ENCODE data around the gene PTPA. TPM values are rescaled to one million over a fixed set of nuclear protein-coding genes. Genes with fewer than 3 reads are reported as not detected.
A peak's percentile ranks its signal among the peaks of the same experiment; 100 is the strongest.

Gene PTPA
- total RNA-seq, 5 donors from 2014 or later (not counting 1 experiment from before 2014, with no cell fraction given), result 51.3 to 71.5 (median 65.5) TPM

DNA sequence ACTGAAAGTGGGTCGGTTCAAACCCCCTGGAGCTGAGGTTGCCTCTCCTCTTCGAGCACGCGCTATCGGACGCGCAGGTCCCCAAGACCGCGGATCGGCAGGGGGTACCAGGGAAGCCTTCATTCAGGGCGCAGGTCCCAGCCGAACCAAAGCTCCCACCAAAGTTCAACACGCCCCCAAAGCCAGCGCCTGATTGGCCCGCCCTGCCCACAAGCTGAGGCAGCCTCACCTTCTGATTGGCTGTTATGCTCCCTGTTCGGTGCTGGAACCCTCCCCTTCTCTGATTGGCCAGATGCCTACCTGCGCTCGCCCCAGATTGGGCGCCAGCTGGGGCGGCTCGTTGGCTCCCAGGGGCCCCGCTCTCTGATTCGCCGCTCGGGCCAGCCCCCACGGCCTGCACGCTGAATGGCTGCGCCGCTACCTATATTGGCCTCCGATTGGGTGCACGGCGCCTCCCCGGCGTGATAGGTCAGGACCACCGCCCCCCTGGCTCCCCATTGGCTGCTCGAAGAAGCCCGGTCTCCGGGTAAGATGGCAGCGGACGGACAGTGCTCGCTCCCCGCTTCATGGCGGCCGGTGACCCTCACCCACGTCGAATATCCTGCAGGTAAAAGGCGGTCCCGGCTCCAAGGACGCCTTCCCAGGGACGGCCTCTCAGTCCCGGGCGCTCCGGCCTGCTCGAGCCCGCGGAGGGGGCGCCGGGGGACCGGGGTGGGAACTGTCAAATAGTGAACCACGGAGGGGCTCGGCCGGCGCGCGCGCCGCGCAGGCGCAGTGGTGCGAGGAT, 30.4 kb upstream of the PTPA start, which contains the start of gene DOLPP1:
Gene DOLPP1 (plus strand): TSS at position 511 of the 787 bp plus-strand sequence. CDS start 21 bp downstream, at position 532.
- Mint-ChIP-seq H3K9me3 (no peaks in the 10 kb centered on the region), H3K27ac (peak within 1 kb of the TSS; percentile 72 to 83), H3K4me3 (peak within 1 kb of the TSS; percentile 85 to 94 (median 88)), H3K4me1 (peaks cover 18 to 34% (median 31%) of the 10 kb centered on the region in 3 donors), H3K27me3 (no peaks in the 10 kb centered on the region), H3K36me3 (peaks cover 3% of the 10 kb centered on the region)
- Histone ChIP-seq H3K9me3 (no peaks in the 10 kb centered on the region), H3K27ac (ENCODE audit: low read length) (peak within 1 kb of the TSS; percentile 68), H3K27me3 (replicated peaks in 1 of 2; ENCODE audit: control insufficient read depth in 2 of 2, extremely low read depth in 1 of 2, insufficient read depth in 2 of 2, low read length in 1 of 2) (no peaks in the 10 kb centered on the region), H3K36me3 (ENCODE audit: control insufficient read depth in 2 of 2, extremely low read depth in 1 of 2, insufficient read depth in 1 of 2, low read length in 1 of 2) (peaks cover 9 to 13% of the 10 kb centered on the region in 2 donors), H3K4me1 (ENCODE audit: control insufficient read depth in 1 of 2, extremely low read depth in 1 of 2, insufficient read depth in 2 of 2, low read length in 2 of 2) (peaks cover 11 to 42% of the 10 kb centered on the region in 2 experiments), H3K4me3 (ENCODE audit: control insufficient read depth in 1 of 2, extremely low read depth in 1 of 2, low read length in 1 of 2) (peak within 1 kb of the TSS; percentile 71 to 88)
- ATAC-seq (replicated peaks in 1 of 4) (peak; percentile 92 to 96 (median 95)), DNase-seq (peak; percentile 97 to 100 (median 99))
- WGBS (ENCODE audit: insufficient coverage), result under 1% methylated on average over 69 of the region's 70 CpGs
- POLR2A ChIA-PET, result interaction anchor here (0.6 to 0.9 kb wide), 3 partner anchors 46 to 1167 kb away, joined by 3 to 10 read pairs (median 6); no protein-coding TSS in a partner anchor
- CTCF ChIA-PET, result interaction anchor here in 1 of 2 donors (0.7 to 1.3 kb wide), 3 partner anchors 8 to 58 kb away, joined by 3 read pairs; partner anchors contain the start of gene MIGA2

GRCh38 chr9:129081388-129081904, 29.8 kb upstream of the PTPA start:
- Histone ChIP-seq H3K4me1 (ENCODE audit: control insufficient read depth in 1 of 2, extremely low read depth in 1 of 2, insufficient read depth in 2 of 2, low read length in 2 of 2) (peaks cover 11 to 42% of the 10 kb centered on the region in 2 experiments), H3K36me3 (ENCODE audit: control insufficient read depth in 2 of 2, extremely low read depth in 1 of 2, insufficient read depth in 1 of 2, low read length in 1 of 2) (peaks cover 15 to 19% of the 10 kb centered on the region in 2 donors), H3K4me3 (ENCODE audit: control insufficient read depth in 1 of 2, extremely low read depth in 1 of 2, low read length in 1 of 2) (peak overlapping the region; percentile 71 to 77), H3K9me3 (no peaks in the 10 kb centered on the region), H3K27me3 (replicated peaks in 1 of 2; ENCODE audit: control insufficient read depth in 2 of 2, extremely low read depth in 1 of 2, insufficient read depth in 2 of 2, low read length in 1 of 2) (no peaks in the 10 kb centered on the region), H3K27ac (ENCODE audit: low read length) (peak overlapping the region; percentile 68)
- ATAC-seq (replicated peaks in 1 of 4) (no peak), DNase-seq (peak in 1 of 35 experiments; percentile 13)
- Mint-ChIP-seq H3K27ac (peak overlapping the region; percentile 57 to 72), H3K27me3 (no peaks in the 10 kb centered on the region), H3K4me3 (peak overlapping the region; percentile 85 to 94 (median 88)), H3K4me1 (peaks cover 18 to 34% (median 31%) of the 10 kb centered on the region in 3 donors), H3K36me3 (peaks cover 3% of the 10 kb centered on the region), H3K9me3 (no peaks in the 10 kb centered on the region)
- ChIA-PET POLR2A (no interaction called here), CTCF (interaction anchor here in 1 of 2 donors (1.2 to 1.3 kb wide), 2 partner anchors 9 to 58 kb away, joined by 3 read pairs; no protein-coding TSS in a partner anchor)
- WGBS (ENCODE audit: insufficient coverage), result 8% methylated on average over 13 of the region's 30 CpGs

GRCh38 chr9:129084087-129084486, 27.1 kb upstream of the PTPA start:
- Histone ChIP-seq H3K27ac (ENCODE audit: low read length) (no peak overlapping the region), H3K4me1 (ENCODE audit: control insufficient read depth in 1 of 2, extremely low read depth in 1 of 2, insufficient read depth in 2 of 2, low read length in 2 of 2) (peaks cover 11 to 41% of the 10 kb centered on the region in 2 experiments), H3K27me3 (replicated peaks in 1 of 2; ENCODE audit: control insufficient read depth in 2 of 2, extremely low read depth in 1 of 2, insufficient read depth in 2 of 2, low read length in 1 of 2) (no peaks in the 10 kb centered on the region), H3K4me3 (ENCODE audit: control insufficient read depth in 1 of 2, extremely low read depth in 1 of 2, low read length in 1 of 2) (no peak overlapping the region), H3K36me3 (ENCODE audit: control insufficient read depth in 2 of 2, extremely low read depth in 1 of 2, insufficient read depth in 1 of 2, low read length in 1 of 2) (peaks cover 19 to 38% of the 10 kb centered on the region in 2 donors), H3K9me3 (no peaks in the 10 kb centered on the region)
- Mint-ChIP-seq H3K27ac (no peak overlapping the region), H3K4me1 (peaks cover 18 to 34% (median 28%) of the 10 kb centered on the region in 3 donors), H3K27me3 (no peaks in the 10 kb centered on the region), H3K9me3 (no peaks in the 10 kb centered on the region), H3K36me3 (peaks cover 14% of the 10 kb centered on the region), H3K4me3 (no peak overlapping the region)
- 91% methylated on average over 7 of the region's 7 CpGs for WGBS (ENCODE audit: insufficient coverage)
- DNase-seq (no peak), ATAC-seq (replicated peaks in 1 of 4) (no peak)
- CTCF ChIA-PET, result no interaction called here
- POLR2A ChIA-PET, result no interaction called here

GRCh38 chr9:129089246-129089645, 22.0 kb upstream of the PTPA start:
- WGBS (ENCODE audit: insufficient coverage), result 98% methylated on average over 10 of the region's 15 CpGs

DNA sequence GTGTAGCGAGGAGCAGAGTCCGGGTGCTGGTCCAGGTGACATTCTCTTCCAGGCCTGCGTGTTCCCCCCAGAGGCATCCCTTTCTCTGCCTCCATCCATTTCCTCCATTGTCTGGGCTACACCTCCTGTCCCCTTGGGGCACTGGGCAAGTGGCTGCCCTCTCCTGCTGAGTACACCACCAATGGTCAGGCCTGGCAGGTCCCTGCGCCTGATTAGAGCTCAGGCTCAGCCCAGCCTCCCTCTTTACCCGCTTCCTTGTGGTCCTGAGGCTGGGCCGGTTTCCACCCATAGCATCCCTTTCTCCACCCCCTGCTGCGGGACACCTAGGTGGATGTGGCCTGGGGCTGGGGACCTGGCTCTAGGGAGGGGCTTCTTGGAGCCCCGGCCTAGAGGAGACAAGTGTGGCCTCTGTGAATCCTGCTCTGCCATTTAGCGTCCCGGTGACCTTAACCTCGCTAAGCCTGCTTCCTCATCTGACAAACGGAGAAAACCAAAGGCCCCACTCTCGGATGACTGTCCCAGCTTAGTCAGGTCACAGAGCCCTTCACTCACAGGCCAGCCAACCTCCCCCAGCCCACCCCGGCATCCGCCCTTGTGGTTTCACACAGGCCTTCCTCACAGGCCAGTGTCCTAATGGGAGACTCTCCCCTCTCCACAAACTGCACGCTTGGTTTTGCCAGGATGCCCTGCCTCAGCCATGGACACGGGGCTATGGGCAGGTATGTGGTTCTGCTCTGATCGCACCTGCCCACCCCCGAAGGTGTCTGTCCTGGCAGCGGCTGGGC, 17.4 kb upstream of the PTPA start:
- H3K4me1 ChIP-seq (ENCODE audit: control insufficient read depth in 1 of 2, extremely low read depth in 1 of 2, insufficient read depth in 2 of 2, low read length in 2 of 2), result no peaks in the 10 kb centered on the region
- H3K36me3 ChIP-seq (ENCODE audit: control insufficient read depth in 2 of 2, extremely low read depth in 1 of 2, insufficient read depth in 1 of 2, low read length in 1 of 2), result peaks cover 12 to 13% of the 10 kb centered on the region in 2 donors
- no peak overlapping the region for H3K27ac Mint-ChIP-seq
- H3K27ac ChIP-seq (ENCODE audit: low read length), result no peak overlapping the region
- ATAC-seq (replicated peaks in 1 of 4) (no peak), DNase-seq (no peak)
- H3K9me3 Mint-ChIP-seq, result no peaks in the 10 kb centered on the region
- no peak overlapping the region for H3K4me3 Mint-ChIP-seq
- H3K36me3 Mint-ChIP-seq, result peaks cover 9% of the 10 kb centered on the region
- no peak overlapping the region for H3K4me3 ChIP-seq (ENCODE audit: control insufficient read depth in 1 of 2, extremely low read depth in 1 of 2, low read length in 1 of 2)
- no peaks in the 10 kb centered on the region for H3K27me3 ChIP-seq (replicated peaks in 1 of 2; ENCODE audit: control insufficient read depth in 2 of 2, extremely low read depth in 1 of 2, insufficient read depth in 2 of 2, low read length in 1 of 2)
- CTCF ChIA-PET, result no interaction called here
- H3K9me3 ChIP-seq, result no peaks in the 10 kb centered on the region
- POLR2A ChIA-PET, result no interaction called here
- no peaks in the 10 kb centered on the region for H3K4me1 Mint-ChIP-seq
- no peaks in the 10 kb centered on the region for H3K27me3 Mint-ChIP-seq
- WGBS (ENCODE audit: insufficient coverage), result 91% methylated on average over 15 of the region's 20 CpGs

More at GRCh38 chr9:129089246-129089645, 22.0 kb upstream of the PTPA start:
- Histone ChIP-seq H3K9me3 (no peaks in the 10 kb centered on the region), H3K4me3 (ENCODE audit: control insufficient read depth in 1 of 2, extremely low read depth in 1 of 2, low read length in 1 of 2) (no peak overlapping the region), H3K27ac (ENCODE audit: low read length) (no peak overlapping the region), H3K4me1 (ENCODE audit: control insufficient read depth in 1 of 2, extremely low read depth in 1 of 2, insufficient read depth in 2 of 2, low read length in 2 of 2) (peaks cover 0 to 2% of the 10 kb centered on the region in 2 experiments), H3K27me3 (replicated peaks in 1 of 2; ENCODE audit: control insufficient read depth in 2 of 2, extremely low read depth in 1 of 2, insufficient read depth in 2 of 2, low read length in 1 of 2) (no peaks in the 10 kb centered on the region), H3K36me3 (ENCODE audit: control insufficient read depth in 2 of 2, extremely low read depth in 1 of 2, insufficient read depth in 1 of 2, low read length in 1 of 2) (peaks cover 29 to 49% of the 10 kb centered on the region in 2 donors)
- DNase-seq (no peak), ATAC-seq (replicated peaks in 1 of 4) (no peak)
- CTCF ChIA-PET, result no interaction called here
- POLR2A ChIA-PET, result interaction anchor here in 1 of 2 donors (0.5 kb wide), 1 partner anchor 555 kb away, joined by 3 read pairs; no protein-coding TSS in a partner anchor
- Mint-ChIP-seq H3K27ac (no peak overlapping the region), H3K36me3 (peaks cover 17% of the 10 kb centered on the region), H3K9me3 (no peaks in the 10 kb centered on the region), H3K27me3 (no peaks in the 10 kb centered on the region), H3K4me1 (peaks cover 0 to 2% (median 0%) of the 10 kb centered on the region in 3 donors), H3K4me3 (no peak overlapping the region)
